ES-I3 (cell line): Measurements from ENCODE around the gene PATJ.

ENCODE experiments used
- H3K36me3 ChIP-seq: 2 replicates; pipeline ENCODE4 v1.6.1; 2013; ENCODE audit warnings: mild to moderate bottlenecking, low read length, control low read depth, moderate library complexity; ENCODE audit not compliant: insufficient read depth
- H3K4me1 ChIP-seq: 2 replicates; pipeline ENCODE4 v1.6.1; 2013; ENCODE audit warnings: mild to moderate bottlenecking, control low read depth, low read length; ENCODE audit not compliant: insufficient read depth
- H3K9ac ChIP-seq: 2 replicates; pipeline ENCODE4 v1.6.1; 2013; ENCODE audit warnings: low read depth, mild to moderate bottlenecking, low read length, moderate library complexity
- H3K9me3 ChIP-seq: 2 replicates; pipeline ENCODE4 v1.6.1; 2013; ENCODE audit warnings: mild to moderate bottlenecking, low read length, moderate library complexity; ENCODE audit not compliant: control insufficient read depth, insufficient read depth

The PATJ gene

GRCh38 chr1:62110198-62110817 is 368.0 kb downstream of the PATJ start:
- no peak overlapping the region for H3K9ac ChIP-seq

DNA sequence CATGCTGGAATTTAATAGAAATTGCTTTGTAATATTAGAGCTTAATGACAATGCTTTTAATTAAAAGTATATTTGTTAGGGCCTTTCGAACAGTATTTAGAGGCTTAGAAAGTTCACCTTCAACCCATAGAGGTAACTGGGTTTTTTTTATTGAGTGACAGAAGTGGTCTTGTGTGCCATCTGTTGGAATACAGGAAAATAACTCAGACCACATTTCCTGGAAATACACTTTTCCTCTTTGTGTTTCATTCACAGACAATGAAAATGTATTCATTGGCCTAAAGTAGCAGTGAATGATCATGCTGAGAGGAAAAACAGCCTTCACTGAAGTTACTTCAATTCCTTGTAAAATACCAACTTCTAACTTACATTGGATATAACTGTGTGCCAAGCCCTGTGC is 368.8 kb downstream of the PATJ start:
- Histone ChIP-seq H3K9me3 (no peaks in the 10 kb centered on the region), H3K4me1 (no peaks in the 10 kb centered on the region; the same call in 1 of the 2 replicates), H3K9ac (no peak overlapping the region), H3K36me3 (no peaks in the 10 kb centered on the region)

More at GRCh38 chr1:62110198-62110817, 368.0 kb downstream of the PATJ start:
- no peaks in the 10 kb centered on the region; the same call in 1 of the 2 replicates for H3K4me1 ChIP-seq
- H3K36me3 ChIP-seq, result no peaks in the 10 kb centered on the region
- no peaks in the 10 kb centered on the region for H3K9me3 ChIP-seq

GRCh38 chr1:62113507-62113906 is 371.2 kb downstream of the PATJ start:
- Histone ChIP-seq H3K4me1 (no peaks in the 10 kb centered on the region; the same call in 1 of the 2 replicates), H3K9me3 (no peaks in the 10 kb centered on the region), H3K9ac (no peak overlapping the region), H3K36me3 (no peaks in the 10 kb centered on the region)

DNA sequence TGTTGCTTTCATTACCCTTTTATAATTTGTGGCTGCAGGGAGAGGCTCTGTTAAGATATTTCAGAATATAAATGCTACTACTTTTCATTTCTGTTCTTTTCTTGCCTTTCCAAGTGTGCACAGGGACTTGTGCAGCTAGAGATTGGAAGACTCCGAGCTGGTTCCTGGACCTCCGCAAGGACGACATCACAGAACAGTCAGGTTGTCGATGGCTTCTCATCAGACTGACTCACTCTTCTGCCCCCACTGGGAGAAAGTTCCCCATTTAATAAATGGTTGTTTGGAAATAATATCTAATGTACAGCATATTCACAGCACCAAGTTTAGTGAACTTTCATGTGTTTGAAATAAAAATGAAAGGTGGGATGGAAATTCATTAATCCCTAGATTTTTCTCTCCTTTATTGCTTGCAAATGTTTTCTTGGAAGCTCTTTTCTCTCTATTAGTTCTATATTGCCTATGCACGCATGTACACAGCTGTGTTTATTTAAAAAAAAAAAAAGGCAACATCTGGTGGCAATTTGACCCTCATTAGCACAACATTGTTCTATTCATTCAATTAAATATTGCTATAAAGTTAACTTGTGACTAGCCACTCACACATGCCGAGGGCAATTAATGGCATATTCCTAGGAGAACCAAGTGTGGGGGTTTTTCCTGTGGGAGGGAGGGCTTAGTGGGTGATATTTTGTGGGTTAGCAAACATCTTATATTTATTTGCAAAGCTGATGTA is 374.9 kb downstream of the PATJ start:
- Histone ChIP-seq H3K4me1 (peaks cover 5% of the 10 kb centered on the region; the same call in 1 of the 2 replicates), H3K36me3 (no peaks in the 10 kb centered on the region), H3K9me3 (no peaks in the 10 kb centered on the region), H3K9ac (no peak overlapping the region)

- no peak overlapping the region for H3K9ac ChIP-seq
- no peaks in the 10 kb centered on the region for H3K9me3 ChIP-seq
- H3K4me1 ChIP-seq, result peaks cover 6% of the 10 kb centered on the region; the same call in 1 of the 2 replicates
- H3K36me3 ChIP-seq, result no peaks in the 10 kb centered on the region; the same call in 1 of the 2 replicates
Observed at GRCh38 chr1:62126579-62127290, 384.5 kb downstream of the PATJ start.

DNA sequence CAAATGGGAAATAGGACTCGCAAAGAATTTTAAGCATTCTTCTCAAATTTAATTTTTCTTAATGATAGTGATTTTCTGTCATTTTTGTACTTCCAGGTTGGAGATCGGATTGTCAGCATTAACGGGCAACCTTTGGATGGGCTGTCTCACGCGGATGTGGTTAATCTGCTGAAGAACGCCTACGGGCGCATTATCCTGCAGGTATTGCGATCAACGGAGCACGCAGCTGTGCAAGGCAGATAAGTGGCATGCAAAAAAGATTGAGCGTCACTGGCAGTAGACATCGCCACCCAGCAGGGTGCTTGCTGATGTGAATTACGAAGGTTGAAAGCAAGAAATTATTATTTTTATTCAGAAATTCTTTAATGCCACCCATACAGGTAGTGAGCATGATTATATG is 386.5 kb downstream of the PATJ start:
- no peaks in the 10 kb centered on the region for H3K9me3 ChIP-seq
- H3K36me3 ChIP-seq, result no peaks in the 10 kb centered on the region; the same call in 1 of the 2 replicates
- H3K9ac ChIP-seq, result no peak overlapping the region
- no peaks in the 10 kb centered on the region for H3K4me1 ChIP-seq

- H3K36me3 ChIP-seq, result no peaks in the 10 kb centered on the region
- H3K9me3 ChIP-seq, result no peaks in the 10 kb centered on the region
- H3K4me1 ChIP-seq, result no peaks in the 10 kb centered on the region
- no peak overlapping the region for H3K9ac ChIP-seq
Observed at GRCh38 chr1:62131093-62131725, 388.9 kb downstream of the PATJ start.

DNA sequence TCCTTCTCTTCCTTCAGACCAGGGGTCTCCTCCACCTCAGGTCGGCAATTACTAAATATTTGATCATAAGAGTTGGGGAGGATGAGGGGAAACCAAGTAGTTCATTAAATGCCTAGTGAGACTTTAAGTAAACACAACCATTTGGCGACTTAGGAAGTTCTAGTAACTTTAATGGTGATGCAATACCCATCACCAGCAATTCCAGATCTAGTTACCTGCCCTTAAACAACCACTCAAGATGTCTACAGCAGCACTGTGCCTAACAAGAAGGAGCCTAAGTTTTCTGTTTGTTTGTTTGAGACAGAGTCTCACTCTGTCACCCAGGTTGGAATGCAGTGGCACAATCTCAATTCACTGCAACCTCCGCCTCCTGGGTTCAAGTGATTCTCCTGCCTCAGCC is 395.7 kb downstream of the PATJ start:
- no peaks in the 10 kb centered on the region for H3K9me3 ChIP-seq
- no peaks in the 10 kb centered on the region for H3K36me3 ChIP-seq
- peaks cover 11% of the 10 kb centered on the region for H3K4me1 ChIP-seq
- H3K9ac ChIP-seq, result no peak overlapping the region

- peaks cover 13% of the 10 kb centered on the region for H3K4me1 ChIP-seq
- no peak overlapping the region for H3K9ac ChIP-seq
- H3K9me3 ChIP-seq, result no peaks in the 10 kb centered on the region
- H3K36me3 ChIP-seq, result no peaks in the 10 kb centered on the region
Observed at GRCh38 chr1:62139410-62139809, 397.1 kb downstream of the PATJ start.

- Histone ChIP-seq H3K36me3 (no peaks in the 10 kb centered on the region), H3K9me3 (no peaks in the 10 kb centered on the region), H3K4me1 (peaks cover 13% of the 10 kb centered on the region), H3K9ac (no peak overlapping the region)
Observed at GRCh38 chr1:62140666-62141065, 398.4 kb downstream of the PATJ start.

GRCh38 chr1:62142496-62142895 is 400.2 kb downstream of the PATJ start:
- no peak overlapping the region for H3K9ac ChIP-seq
- H3K9me3 ChIP-seq, result no peaks in the 10 kb centered on the region
- no peaks in the 10 kb centered on the region for H3K36me3 ChIP-seq
- peaks cover 13% of the 10 kb centered on the region for H3K4me1 ChIP-seq

- peaks cover 13% of the 10 kb centered on the region for H3K4me1 ChIP-seq
- no peaks in the 10 kb centered on the region for H3K9me3 ChIP-seq
- H3K36me3 ChIP-seq, result no peaks in the 10 kb centered on the region; the same call in 1 of the 2 replicates
- no peak overlapping the region for H3K9ac ChIP-seq
Observed at GRCh38 chr1:62144238-62144831, 402.1 kb downstream of the PATJ start.

- H3K9ac ChIP-seq, result no peak overlapping the region
- H3K4me1 ChIP-seq, result no peaks in the 10 kb centered on the region
- no peaks in the 10 kb centered on the region for H3K36me3 ChIP-seq
- H3K9me3 ChIP-seq, result no peaks in the 10 kb centered on the region
Observed at GRCh38 chr1:62159940-62160348, 417.7 kb downstream of the PATJ start.

GRCh38 chr1:62161711-62162110 is 419.4 kb downstream of the PATJ start:
- Histone ChIP-seq H3K4me1 (no peaks in the 10 kb centered on the region), H3K9me3 (no peaks in the 10 kb centered on the region), H3K36me3 (no peaks in the 10 kb centered on the region), H3K9ac (no peak overlapping the region)
